Loucy (cell line): Measurements from ENCODE around the gene PFKFB4.
A peak's percentile ranks its signal among the peaks of the same experiment; 100 is the strongest.

Source experiments
- H2AFZ ChIP-seq: fragments of 200-600 bp; sonication (generic); 2 replicates; pipeline ENCODE4 v1.6.0; 2016; ENCODE audit warnings: antibody characterized with exemption, mild to moderate bottlenecking, low read length, moderate library complexity
- H3F3A ChIP-seq: fragments of 200-600 bp; 2 replicates; pipeline ENCODE4 v1.6.0; 2016; ENCODE audit warnings: antibody characterized with exemption, low read depth, mild to moderate bottlenecking
- H3K27me3 ChIP-seq: fragments of 200-600 bp; sonication (generic); 2 replicates; pipeline ENCODE4 v1.6.1; 2014; ENCODE audit warnings: low read length, mild to moderate bottlenecking; ENCODE audit not compliant: insufficient read depth, poor library complexity, severe bottlenecking
- H3K36me3 ChIP-seq: fragments of 200-600 bp; sonication (generic); 2 replicates; pipeline ENCODE4 v1.6.1; 2016; ENCODE audit warnings: low read length; ENCODE audit not compliant: insufficient read depth
- H3K4me1 ChIP-seq: fragments of 200-600 bp; sonication (generic); 2 replicates; pipeline ENCODE4 v1.5.1; 2014; ENCODE audit warnings: low read length, mild to moderate bottlenecking; ENCODE audit not compliant: insufficient read depth, poor library complexity, severe bottlenecking
- H3K4me2 ChIP-seq: fragments of 200-600 bp; sonication (generic); 2 replicates; pipeline ENCODE4 v1.6.0; 2014; ENCODE audit warnings: antibody characterized with exemption, low read length, low read depth, mild to moderate bottlenecking; ENCODE audit not compliant: poor library complexity, severe bottlenecking
- H3K4me3 ChIP-seq: fragments of 200-600 bp; sonication (generic); 2 replicates; pipeline ENCODE4 v1.5.1; 2014; ENCODE audit warnings: low read length, mild to moderate bottlenecking, mixed read lengths; ENCODE audit not compliant: poor library complexity, severe bottlenecking
- H3K79me2 ChIP-seq: fragments of 200-600 bp; sonication (generic); 2 replicates; pipeline ENCODE4 v1.6.1; 2014; ENCODE audit warnings: low read length; ENCODE audit not compliant: insufficient read depth
- H3K9ac ChIP-seq: fragments of 200-600 bp; sonication (generic); 2 replicates; pipeline ENCODE4 v1.6.0; 2014; ENCODE audit warnings: mild to moderate bottlenecking, low read depth, low read length, moderate library complexity; ENCODE audit not compliant: poor library complexity, severe bottlenecking
- H3K9me2 ChIP-seq: fragments of 200-600 bp; sonication (generic); replicated peaks from 2 replicates; pipeline ENCODE4 v1.6.1; 2016; ENCODE audit warnings: low read depth, low read length, mixed read lengths
- H3K9me3 ChIP-seq: fragments of 200-600 bp; sonication (generic); 2 replicates; pipeline ENCODE4 v1.6.1; 2014; ENCODE audit warnings: mild to moderate bottlenecking, antibody characterized with exemption, low read length, low read depth; ENCODE audit not compliant: insufficient read depth
- H4K20me1 ChIP-seq: fragments of 200-600 bp; sonication (generic); 2 replicates; pipeline ENCODE4 v1.6.0; 2014; ENCODE audit warnings: antibody characterized with exemption, low read length, mild to moderate bottlenecking; ENCODE audit not compliant: insufficient read depth, poor library complexity, severe bottlenecking
- CTCF ChIP-seq: fragments of 200-600 bp; sonication (generic); conservative IDR thresholded peaks from 2 replicates; pipeline ENCODE4 v1.5.1; 2014; ENCODE audit warnings: mild to moderate bottlenecking, antibody characterized with exemption, low read length
- EZH2phosphoT487 ChIP-seq: fragments of 200-600 bp; IDR thresholded peaks from 2 replicates; pipeline ENCODE4 v1.6.1; 2018; ENCODE audit warnings: antibody characterized with exemption, mild to moderate bottlenecking, moderate library complexity, borderline replicate concordance

PFKFB4 gene

GRCh38 chr3:48548729-48549705, 7.6 kb downstream of the PFKFB4 start:
- Histone ChIP-seq H3K9me2 (no peaks in the 10 kb centered on the region), H3K4me2 (peak overlapping the region; percentile 30), H4K20me1 (peaks cover 19% of the 10 kb centered on the region), H3K79me2 (peaks cover 54% of the 10 kb centered on the region; the same call in 1 of the 2 replicates), H3K9ac (no peak overlapping the region), H3K36me3 (peaks cover 34% of the 10 kb centered on the region; the same call in 1 of the 2 replicates), H3K4me1 (peaks cover 16% of the 10 kb centered on the region), H2AFZ (no peak overlapping the region), H3F3A (no peaks in the 10 kb centered on the region), H3K27me3 (no peaks in the 10 kb centered on the region), H3K4me3 (no peak overlapping the region), H3K9me3 (no peaks in the 10 kb centered on the region)
- TF ChIP-seq EZH2phosphoT487 (no peak), CTCF (peak; percentile 96)

GRCh38 chr3:48548126-48548525, 8.5 kb downstream of the PFKFB4 start:
- peaks cover 46% of the 10 kb centered on the region; the same call in 1 of the 2 replicates for H3K79me2 ChIP-seq
- no peaks in the 10 kb centered on the region for H3K9me2 ChIP-seq
- H3K4me1 ChIP-seq: peaks cover 11% of the 10 kb centered on the region
- no peak overlapping the region for H3K9ac ChIP-seq
- H3K4me3 ChIP-seq: no peak overlapping the region
- H4K20me1 ChIP-seq: peaks cover 13% of the 10 kb centered on the region
- no peaks in the 10 kb centered on the region for H3K27me3 ChIP-seq
- no peak overlapping the region for H2AFZ ChIP-seq
- H3K9me3 ChIP-seq: no peaks in the 10 kb centered on the region
- TF ChIP-seq EZH2phosphoT487: no peak
- TF ChIP-seq CTCF: no peak
- H3K36me3 ChIP-seq: peaks cover 39% of the 10 kb centered on the region; the same call in 1 of the 2 replicates
- H3K4me2 ChIP-seq: no peak overlapping the region
- no peaks in the 10 kb centered on the region for H3F3A ChIP-seq

GRCh38 chr3:48546203-48546829, 10.3 kb downstream of the PFKFB4 start:
- no peak overlapping the region for H3K4me3 ChIP-seq
- no peak overlapping the region for H2AFZ ChIP-seq
- no peaks in the 10 kb centered on the region for H3K4me1 ChIP-seq
- no peak overlapping the region for H3K4me2 ChIP-seq
- no peaks in the 10 kb centered on the region for H4K20me1 ChIP-seq
- H3K9me2 ChIP-seq: no peaks in the 10 kb centered on the region
- TF ChIP-seq CTCF (no peak), EZH2phosphoT487 (no peak)
- H3K9me3 ChIP-seq: no peaks in the 10 kb centered on the region
- H3K79me2 ChIP-seq: peaks cover 27% of the 10 kb centered on the region; the same call in 1 of the 2 replicates
- no peaks in the 10 kb centered on the region for H3F3A ChIP-seq
- no peaks in the 10 kb centered on the region for H3K27me3 ChIP-seq
- H3K36me3 ChIP-seq: peaks cover 49% of the 10 kb centered on the region; the same call in 1 of the 2 replicates
- H3K9ac ChIP-seq: no peak overlapping the region
